Measurements from ENCODE around the gene GDPD3. TPM values are rescaled to one million over a fixed set of nuclear protein-coding genes. Genes with fewer than 3 reads are reported as not detected.

GDPD3 gene
- total and polyA plus RNA-seq, 9 of the 15 experiments (the other 6 are each of a cell fraction or from before 2014, with no cell fraction given): 0.47 to 3.9 (median 1.1) TPM

DNA sequence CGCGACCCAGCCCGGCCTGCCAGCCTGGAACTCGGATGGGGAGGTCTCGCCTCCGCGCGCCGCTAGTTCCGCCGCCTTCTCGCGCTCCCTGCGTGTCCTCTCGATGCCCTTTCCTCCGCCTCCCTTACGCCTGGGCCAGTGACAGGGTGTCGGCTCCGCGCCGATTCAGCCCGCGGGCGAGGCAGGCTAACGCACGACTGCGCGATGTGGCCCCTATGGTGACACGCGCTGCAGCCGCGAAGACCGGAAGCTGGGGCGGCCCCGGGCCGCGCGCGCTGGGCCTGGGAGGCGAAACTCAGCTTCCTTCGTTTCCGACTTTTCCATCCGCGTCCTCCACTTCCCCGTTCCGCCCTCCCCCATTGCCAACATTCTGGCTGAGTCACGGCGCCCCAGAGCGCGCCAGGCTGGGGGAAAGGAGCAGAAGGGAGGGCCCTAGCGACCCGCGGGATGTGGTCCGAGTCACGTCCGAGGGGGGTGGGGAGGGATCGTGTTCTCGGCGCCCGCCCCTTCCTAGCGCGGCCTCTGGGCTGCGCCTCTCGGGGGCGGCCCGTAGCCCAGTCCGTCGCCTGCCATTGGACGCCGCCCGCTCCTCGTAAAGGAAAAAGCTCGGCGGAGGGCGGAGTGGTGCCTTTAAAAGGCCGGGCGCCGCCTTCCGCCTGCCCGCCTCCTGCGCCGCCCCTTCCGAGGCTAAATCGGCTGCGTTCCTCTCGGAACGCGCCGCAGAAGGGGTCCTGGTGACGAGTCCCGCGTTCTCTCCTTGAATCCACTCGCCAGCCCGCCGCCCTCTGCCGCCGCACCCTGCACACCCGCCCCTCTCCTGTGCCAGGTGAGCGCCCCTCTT is 48.0 kb downstream of the GDPD3 start, which contains the start of gene ALDOA (continued):
- peak; percentile 83 for TF ChIP-seq PML (IDR thresholded peaks at IDR 0.05; ENCODE audit: low read length)
- TF ChIP-seq ARHGAP35 (IDR thresholded peaks at IDR 0.05; ENCODE audit: partially characterized antibody): no peak
- TF ChIP-seq, protein P1, sequence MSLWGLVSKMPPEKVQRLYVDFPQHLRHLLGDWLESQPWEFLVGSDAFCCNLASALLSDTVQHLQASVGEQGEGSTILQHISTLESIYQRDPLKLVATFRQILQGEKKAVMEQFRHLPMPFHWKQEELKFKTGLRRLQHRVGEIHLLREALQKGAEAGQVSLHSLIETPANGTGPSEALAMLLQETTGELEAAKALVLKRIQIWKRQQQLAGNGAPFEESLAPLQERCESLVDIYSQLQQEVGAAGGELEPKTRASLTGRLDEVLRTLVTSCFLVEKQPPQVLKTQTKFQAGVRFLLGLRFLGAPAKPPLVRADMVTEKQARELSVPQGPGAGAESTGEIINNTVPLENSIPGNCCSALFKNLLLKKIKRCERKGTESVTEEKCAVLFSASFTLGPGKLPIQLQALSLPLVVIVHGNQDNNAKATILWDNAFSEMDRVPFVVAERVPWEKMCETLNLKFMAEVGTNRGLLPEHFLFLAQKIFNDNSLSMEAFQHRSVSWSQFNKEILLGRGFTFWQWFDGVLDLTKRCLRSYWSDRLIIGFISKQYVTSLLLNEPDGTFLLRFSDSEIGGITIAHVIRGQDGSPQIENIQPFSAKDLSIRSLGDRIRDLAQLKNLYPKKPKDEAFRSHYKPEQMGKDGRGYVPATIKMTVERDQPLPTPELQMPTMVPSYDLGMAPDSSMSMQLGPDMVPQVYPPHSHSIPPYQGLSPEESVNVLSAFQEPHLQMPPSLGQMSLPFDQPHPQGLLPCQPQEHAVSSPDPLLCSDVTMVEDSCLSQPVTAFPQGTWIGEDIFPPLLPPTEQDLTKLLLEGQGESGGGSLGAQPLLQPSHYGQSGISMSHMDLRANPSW (CRISPR knock-in tag; IDR thresholded peaks at IDR 0.05): 0 out of 2 replicates have a peak, but pooled peaks have one; percentile 25
- TF ChIP-seq, protein P2, sequence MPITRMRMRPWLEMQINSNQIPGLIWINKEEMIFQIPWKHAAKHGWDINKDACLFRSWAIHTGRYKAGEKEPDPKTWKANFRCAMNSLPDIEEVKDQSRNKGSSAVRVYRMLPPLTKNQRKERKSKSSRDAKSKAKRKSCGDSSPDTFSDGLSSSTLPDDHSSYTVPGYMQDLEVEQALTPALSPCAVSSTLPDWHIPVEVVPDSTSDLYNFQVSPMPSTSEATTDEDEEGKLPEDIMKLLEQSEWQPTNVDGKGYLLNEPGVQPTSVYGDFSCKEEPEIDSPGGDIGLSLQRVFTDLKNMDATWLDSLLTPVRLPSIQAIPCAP (CRISPR knock-in tag; IDR thresholded peaks at IDR 0.05; ENCODE audit: borderline replicate concordance): no peak; the same call in 1 of the 2 replicates
- peak; percentile 67 for TF ChIP-seq BHLHE40 (IDR thresholded peaks at IDR 0.05; ENCODE audit: low read length)
- TF ChIP-seq TEAD1 (CRISPR knock-in tag; IDR thresholded peaks at IDR 0.05): peak; percentile 47 to 95; a peak in 3 of 4 replicates
- no peak for TF ChIP-seq TCFL5 (CRISPR knock-in tag; conservative IDR thresholded peaks at IDR 0.05)
- TF ChIP-seq PCBP1 (IDR thresholded peaks at IDR 0.05; ENCODE audit: low read depth, low read length, poor library complexity, severe bottlenecking): peak; percentile 93
- TF ChIP-seq ZNF551 (CRISPR knock-in tag; IDR thresholded peaks at IDR 0.05): no peak
- TF ChIP-seq, protein P3, sequence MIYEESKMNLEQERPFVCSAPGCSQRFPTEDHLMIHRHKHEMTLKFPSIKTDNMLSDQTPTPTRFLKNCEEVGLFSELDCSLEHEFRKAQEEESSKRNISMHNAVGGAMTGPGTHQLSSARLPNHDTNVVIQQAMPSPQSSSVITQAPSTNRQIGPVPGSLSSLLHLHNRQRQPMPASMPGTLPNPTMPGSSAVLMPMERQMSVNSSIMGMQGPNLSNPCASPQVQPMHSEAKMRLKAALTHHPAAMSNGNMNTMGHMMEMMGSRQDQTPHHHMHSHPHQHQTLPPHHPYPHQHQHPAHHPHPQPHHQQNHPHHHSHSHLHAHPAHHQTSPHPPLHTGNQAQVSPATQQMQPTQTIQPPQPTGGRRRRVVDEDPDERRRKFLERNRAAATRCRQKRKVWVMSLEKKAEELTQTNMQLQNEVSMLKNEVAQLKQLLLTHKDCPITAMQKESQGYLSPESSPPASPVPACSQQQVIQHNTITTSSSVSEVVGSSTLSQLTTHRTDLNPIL (CRISPR knock-in tag; IDR thresholded peaks at IDR 0.05): 0 out of 2 replicates have a peak, but pooled peaks have one; percentile 28
- TF ChIP-seq, protein P4, sequence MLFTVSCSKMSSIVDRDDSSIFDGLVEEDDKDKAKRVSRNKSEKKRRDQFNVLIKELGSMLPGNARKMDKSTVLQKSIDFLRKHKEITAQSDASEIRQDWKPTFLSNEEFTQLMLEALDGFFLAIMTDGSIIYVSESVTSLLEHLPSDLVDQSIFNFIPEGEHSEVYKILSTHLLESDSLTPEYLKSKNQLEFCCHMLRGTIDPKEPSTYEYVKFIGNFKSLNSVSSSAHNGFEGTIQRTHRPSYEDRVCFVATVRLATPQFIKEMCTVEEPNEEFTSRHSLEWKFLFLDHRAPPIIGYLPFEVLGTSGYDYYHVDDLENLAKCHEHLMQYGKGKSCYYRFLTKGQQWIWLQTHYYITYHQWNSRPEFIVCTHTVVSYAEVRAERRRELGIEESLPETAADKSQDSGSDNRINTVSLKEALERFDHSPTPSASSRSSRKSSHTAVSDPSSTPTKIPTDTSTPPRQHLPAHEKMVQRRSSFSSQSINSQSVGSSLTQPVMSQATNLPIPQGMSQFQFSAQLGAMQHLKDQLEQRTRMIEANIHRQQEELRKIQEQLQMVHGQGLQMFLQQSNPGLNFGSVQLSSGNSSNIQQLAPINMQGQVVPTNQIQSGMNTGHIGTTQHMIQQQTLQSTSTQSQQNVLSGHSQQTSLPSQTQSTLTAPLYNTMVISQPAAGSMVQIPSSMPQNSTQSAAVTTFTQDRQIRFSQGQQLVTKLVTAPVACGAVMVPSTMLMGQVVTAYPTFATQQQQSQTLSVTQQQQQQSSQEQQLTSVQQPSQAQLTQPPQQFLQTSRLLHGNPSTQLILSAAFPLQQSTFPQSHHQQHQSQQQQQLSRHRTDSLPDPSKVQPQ (CRISPR knock-in tag; IDR thresholded peaks at IDR 0.05; ENCODE audit: borderline replicate concordance): no peak
- TF ChIP-seq, protein P5, sequence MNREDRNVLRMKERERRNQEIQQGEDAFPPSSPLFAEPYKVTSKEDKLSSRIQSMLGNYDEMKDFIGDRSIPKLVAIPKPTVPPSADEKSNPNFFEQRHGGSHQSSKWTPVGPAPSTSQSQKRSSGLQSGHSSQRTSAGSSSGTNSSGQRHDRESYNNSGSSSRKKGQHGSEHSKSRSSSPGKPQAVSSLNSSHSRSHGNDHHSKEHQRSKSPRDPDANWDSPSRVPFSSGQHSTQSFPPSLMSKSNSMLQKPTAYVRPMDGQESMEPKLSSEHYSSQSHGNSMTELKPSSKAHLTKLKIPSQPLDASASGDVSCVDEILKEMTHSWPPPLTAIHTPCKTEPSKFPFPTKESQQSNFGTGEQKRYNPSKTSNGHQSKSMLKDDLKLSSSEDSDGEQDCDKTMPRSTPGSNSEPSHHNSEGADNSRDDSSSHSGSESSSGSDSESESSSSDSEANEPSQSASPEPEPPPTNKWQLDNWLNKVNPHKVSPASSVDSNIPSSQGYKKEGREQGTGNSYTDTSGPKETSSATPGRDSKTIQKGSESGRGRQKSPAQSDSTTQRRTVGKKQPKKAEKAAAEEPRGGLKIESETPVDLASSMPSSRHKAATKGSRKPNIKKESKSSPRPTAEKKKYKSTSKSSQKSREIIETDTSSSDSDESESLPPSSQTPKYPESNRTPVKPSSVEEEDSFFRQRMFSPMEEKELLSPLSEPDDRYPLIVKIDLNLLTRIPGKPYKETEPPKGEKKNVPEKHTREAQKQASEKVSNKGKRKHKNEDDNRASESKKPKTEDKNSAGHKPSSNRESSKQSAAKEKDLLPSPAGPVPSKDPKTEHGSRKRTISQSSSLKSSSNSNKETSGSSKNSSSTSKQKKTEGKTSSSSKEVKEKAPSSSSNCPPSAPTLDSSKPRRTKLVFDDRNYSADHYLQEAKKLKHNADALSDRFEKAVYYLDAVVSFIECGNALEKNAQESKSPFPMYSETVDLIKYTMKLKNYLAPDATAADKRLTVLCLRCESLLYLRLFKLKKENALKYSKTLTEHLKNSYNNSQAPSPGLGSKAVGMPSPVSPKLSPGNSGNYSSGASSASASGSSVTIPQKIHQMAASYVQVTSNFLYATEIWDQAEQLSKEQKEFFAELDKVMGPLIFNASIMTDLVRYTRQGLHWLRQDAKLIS (CRISPR knock-in tag; IDR thresholded peaks at IDR 0.05): no peak
- 0 out of 2 replicates have a peak, but pooled peaks have one; percentile 51 for TF ChIP-seq RBM14 (IDR thresholded peaks at IDR 0.05; ENCODE audit: borderline replicate concordance, insufficient read depth, low read depth, low read length)
- TF ChIP-seq TARDBP (IDR thresholded peaks at IDR 0.05): peak; percentile 68; the same call in 1 of the 2 replicates

Measured in K562 (cell line).